K562 (cell line): ENCODE results near the gene KCNIP2. TPM values are rescaled to one million over a fixed set of nuclear protein-coding genes. Genes with fewer than 3 reads are reported as not detected.

Experiments used
- ERF ChIP-seq: fragments of 450-650 bp; formaldehyde crosslinking; IDR thresholded peaks from 2 replicates; pipeline ENCODE4 v1.4.0; 2020; ENCODE audit warnings: mild to moderate bottlenecking, mixed read lengths
- GATAD2A ChIP-seq: fragments of 450-650 bp; IDR thresholded peaks from 2 replicates; pipeline ENCODE4 v1.6.1; 2017
- HCFC1 ChIP-seq: IDR thresholded peaks from 2 replicates; pipeline ENCODE4 v1.6.1; 2012; ENCODE audit warnings: low read depth, low read length, improper control_type of control experiment
- PCBP1 ChIP-seq: fragments of 200-400 bp; formaldehyde crosslinking; IDR thresholded peaks from 2 replicates; pipeline ENCODE4 v1.6.1; 2018; ENCODE audit warnings: mild to moderate bottlenecking, low read depth, low read length; ENCODE audit not compliant: poor library complexity, severe bottlenecking
- ZMIZ1 ChIP-seq, 2 experiments: fragments of 150-350 bp in 1 of 2; IDR thresholded peaks; 2 replicates each; pipeline ENCODE4 v1.6.1; 2012 to 2016; ENCODE audit warnings: low read depth in 2 of 2, low read length in 2 of 2, mild to moderate bottlenecking in 1 of 2, moderate library complexity in 1 of 2
- ZNF75A ChIP-seq: fragments of 450-650 bp; formaldehyde crosslinking; IDR thresholded peaks from 2 replicates; pipeline ENCODE4 v1.4.0; 2020; ENCODE audit warnings: mild to moderate bottlenecking
- polyA plus RNA-seq, 8 experiments: library from polyadenylated mRNA; depleted of rRNA in 4 of 8; stranded (reverse) in 5 of 8; unstranded in 3 of 8; fragments of >200 nt; fragmentation: Nextera tagmentation in 2 of 8; fragmentation: Illumina TruSeq in 1 of 8; extraction: Ambion mirVana in 2 of 8; extraction: Trizol in 1 of 8; gene quantifications; 2 replicates each; pipeline versions ENCODE4 v1.2.1 to v1.2.3, GENCODE V29; 2011 to 2014; ENCODE audit warnings: inconsistent platforms in 1 of 8, missing spikeins in 1 of 8
- total RNA-seq, 7 experiments: library from RNA; depleted of rRNA in 6 of 7; stranded (reverse); fragments of >200 nt in 6 of 7; fragmentation: Illumina TruSeq in 2 of 7; extraction: Trizol in 2 of 7; gene quantifications; 2 replicates each; pipeline versions ENCODE4 v1.2.1 to v1.2.3, GENCODE V29; 2011 to 2021; ENCODE audit warnings: low replicate concordance in 1 of 7
- TF ChIP-seq, protein P1 (sequence below), 2 experiments: fragments of 450-650 bp in 1 of 2; sonication (generic) in 1 of 2; formaldehyde crosslinking in 1 of 2; IDR thresholded peaks; 2 replicates each; pipeline versions ENCODE4 v1.7.1 to v1.9.0; 2016 to 2022; ENCODE audit warnings: inconsistent platforms in 1 of 2, mild to moderate bottlenecking in 1 of 2, missing genetic modification reagents in 1 of 2

KCNIP2 gene
- total and polyA plus RNA-seq, 9 of the 15 experiments (the other 6 are each of a cell fraction or from before 2014, with no cell fraction given) = 2.5 to 7.6 (median 4.1) TPM

GRCh38 chr10:101817337-101818118 lies 26.1 kb downstream of the KCNIP2 start (continued):
- TF ChIP-seq ZMIZ1 (IDR thresholded peaks at IDR 0.05; ENCODE audit: low read depth in 2 of 2, low read length in 2 of 2) (no peak), HCFC1 (no peak), ZNF75A (CRISPR knock-in tag) (no peak), ERF (CRISPR knock-in tag) (no peak), GATAD2A (no peak), PCBP1 (peak; percentile 66)
- TF ChIP-seq, protein P1, sequence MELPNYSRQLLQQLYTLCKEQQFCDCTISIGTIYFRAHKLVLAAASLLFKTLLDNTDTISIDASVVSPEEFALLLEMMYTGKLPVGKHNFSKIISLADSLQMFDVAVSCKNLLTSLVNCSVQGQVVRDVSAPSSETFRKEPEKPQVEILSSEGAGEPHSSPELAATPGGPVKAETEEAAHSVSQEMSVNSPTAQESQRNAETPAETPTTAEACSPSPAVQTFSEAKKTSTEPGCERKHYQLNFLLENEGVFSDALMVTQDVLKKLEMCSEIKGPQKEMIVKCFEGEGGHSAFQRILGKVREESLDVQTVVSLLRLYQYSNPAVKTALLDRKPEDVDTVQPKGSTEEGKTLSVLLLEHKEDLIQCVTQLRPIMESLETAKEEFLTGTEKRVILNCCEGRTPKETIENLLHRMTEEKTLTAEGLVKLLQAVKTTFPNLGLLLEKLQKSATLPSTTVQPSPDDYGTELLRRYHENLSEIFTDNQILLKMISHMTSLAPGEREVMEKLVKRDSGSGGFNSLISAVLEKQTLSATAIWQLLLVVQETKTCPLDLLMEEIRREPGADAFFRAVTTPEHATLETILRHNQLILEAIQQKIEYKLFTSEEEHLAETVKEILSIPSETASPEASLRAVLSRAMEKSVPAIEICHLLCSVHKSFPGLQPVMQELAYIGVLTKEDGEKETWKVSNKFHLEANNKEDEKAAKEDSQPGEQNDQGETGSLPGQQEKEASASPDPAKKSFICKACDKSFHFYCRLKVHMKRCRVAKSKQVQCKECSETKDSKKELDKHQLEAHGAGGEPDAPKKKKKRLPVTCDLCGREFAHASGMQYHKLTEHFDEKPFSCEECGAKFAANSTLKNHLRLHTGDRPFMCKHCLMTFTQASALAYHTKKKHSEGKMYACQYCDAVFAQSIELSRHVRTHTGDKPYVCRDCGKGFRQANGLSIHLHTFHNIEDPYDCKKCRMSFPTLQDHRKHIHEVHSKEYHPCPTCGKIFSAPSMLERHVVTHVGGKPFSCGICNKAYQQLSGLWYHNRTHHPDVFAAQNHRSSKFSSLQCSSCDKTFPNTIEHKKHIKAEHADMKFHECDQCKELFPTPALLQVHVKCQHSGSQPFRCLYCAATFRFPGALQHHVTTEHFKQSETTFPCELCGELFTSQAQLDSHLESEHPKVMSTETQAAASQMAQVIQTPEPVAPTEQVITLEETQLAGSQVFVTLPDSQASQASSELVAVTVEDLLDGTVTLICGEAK (IDR thresholded peaks at IDR 0.05) = no peak
- TF ChIP-seq, protein P1 (CRISPR knock-in tag; IDR thresholded peaks at IDR 0.05) = no peak
